Heart left ventricle (tissue), 16 donors: ENCODE results near the gene MED16. TPM values are rescaled to one million over a fixed set of nuclear protein-coding genes. Genes with fewer than 3 reads are reported as not detected.

Experiments
- ATAC-seq, 4 donors: fragments of 200-7000 bp; cut with Tn5 transposase; one replicate each; pipeline ENCODE4 v1.9.1; 2020 to 2022; ENCODE audit warnings: moderate library complexity in 4 of 4, mild to moderate bottlenecking in 3 of 4, moderate number of reproducible peaks in 1 of 4
- DNase-seq, 5 donors: peaks; one replicate each; pipeline ENCODE4 v3.0.0-alpha.2; 2020
- H3K27ac ChIP-seq, 12 donors: fragments of 200-600 bp; sonication (generic) in 4 of 12; one replicate each; pipeline versions ENCODE4 v1.5.0 to v1.8.0; 2016 to 2022; ENCODE audit warnings: mild to moderate bottlenecking in 2 of 12
- H3K27me3 ChIP-seq, 9 donors: fragments of 200-600 bp; sonication (generic) in 2 of 9; one replicate each; pipeline versions ENCODE4 v1.5.1 to v1.8.0; 2016 to 2022; ENCODE audit warnings: mild to moderate bottlenecking in 3 of 9
- H3K36me3 ChIP-seq, 9 donors: fragments of 200-600 bp; sonication (generic) in 2 of 9; one replicate each; pipeline versions ENCODE4 v1.5.0 to v1.8.0; 2018 to 2022; ENCODE audit warnings: mild to moderate bottlenecking in 2 of 9
- H3K4me1 ChIP-seq, 12 donors: fragments of 200-600 bp; sonication (generic) in 4 of 12; one replicate each; pipeline versions ENCODE4 v1.5.0 to v1.8.0; 2016 to 2022; ENCODE audit warnings: mild to moderate bottlenecking in 3 of 12
- H3K4me3 ChIP-seq, 12 donors: fragments of 200-600 bp; sonication (generic) in 4 of 12; one replicate each; pipeline versions ENCODE4 v1.5.0 to v1.8.0; 2017 to 2022; ENCODE audit warnings: mild to moderate bottlenecking in 9 of 12, moderate library complexity in 4 of 12
- H3K9me3 ChIP-seq, 12 donors: fragments of 200-600 bp; sonication (generic) in 4 of 12; one replicate each; pipeline versions ENCODE4 v1.5.0 to v1.8.0; 2016 to 2022; ENCODE audit warnings: mild to moderate bottlenecking in 1 of 12
- CTCF ChIP-seq, 12 donors: fragments of 200-600 bp; sonication (generic) in 4 of 12; IDR thresholded peaks; one replicate each; pipeline versions ENCODE4 v1.5.0 to v1.8.0; 2018 to 2022; ENCODE audit warnings: antibody characterized with exemption in 12 of 12, mild to moderate bottlenecking in 5 of 12
- POLR2A ChIP-seq, 2 donors: fragments of 450-650 bp; IDR thresholded peaks; one replicate each; pipeline ENCODE4 v1.6.1; 2017; ENCODE audit warnings: antibody characterized with exemption in 2 of 2, mild to moderate bottlenecking in 2 of 2, moderate library complexity in 2 of 2
- WGBS, 4 donors: extraction: QIAGEN DNeasy Blood & Tissue Kit in 2 of 4; methylation state at CpG; one replicate each; pipeline versions ENCODE4 v1.1.5 to v1.1.7; 2013 to 2018; 5-methylcytosine and 5-hydroxymethylcytosine counted together
- intact Hi-C, 10 donors: fragments of 100-400 bp; cut with DNase I; formaldehyde crosslinking; loops; one replicate each; pipeline versions ENCODE4 v1.11.1 to v1.14.2; 2022
- polyA plus RNA-seq, 2 donors: library from polyadenylated mRNA; stranded (reverse); fragments of 200-250 nt; gene quantifications; one replicate each; pipeline ENCODE4 v1.2.3, GENCODE V29; 2013
- total RNA-seq, 9 donors: library from RNA; depleted of rRNA in 2 of 9; stranded (reverse); fragments of >200 nt in 2 of 9; fragmentation: NEBNext Ultra II Directional in 3 of 9; extraction: Animal tissue kit (Norgen Biotek cat#: 25700) in 3 of 9; gene quantifications; one replicate each; pipeline versions ENCODE4 v1.1.0 to v1.2.4, GENCODE V29; 2016 to 2023
- donor health status: ischemic (EF 13 %, LVEDD 7.1; RV severe dilation, severe dysfunction).
- donor health status: healthy with polysubstance abuse.
- donor health status: DM: no; HTN: yes; CAD: no.
- donor health status: DM: no; HTN: no; CAD: no.
- donor health status: ischemic (EF 25% LVEDD 6.9; RV normal size, moderate dysfunction).
- donor health status: ischemic (EF 25% LVEDD 5.7; RV mildly dilated, moderate dysfunction).
- donor health status: healthy.
- donor health status: DM: yes; HTN: yes; CAD: no.
- donor health status: ischemic (EF 35%, LVEDD 5.7; RV mildly dilated, moderate dysfunction).
- donor health status: nonischemic (EF 11% LVEDD 7.7; RV severe dilation, severe dysfunction).
- donor health status: DM: yes; HTN: yes; CAD: no.
- donor health status: PGD.
- donor health status: ischemic (EF 29% LVEDD 5.4; RV normal size, mild dysfunction).
- donor health status: nonischemic (EF 23%, LVEDD 6.1; RV moderate dilation, normal function).

The MED16 gene
- total and polyA plus RNA-seq, 11 donors, result 17.5 to 41.9 (median 26.2) TPM

- no peak overlapping the region for H3K4me3 ChIP-seq
- H3K27ac ChIP-seq, result peak overlapping the region in 8 of 12 donors; percentile 19 to 85 (median 68)
- H3K9me3 ChIP-seq, result no peaks in the 10 kb centered on the region
- H3K4me1 ChIP-seq, result peaks cover 0 to 31% (median 11%) of the 10 kb centered on the region in 12 donors
- no peak for DNase-seq
- H3K27me3 ChIP-seq, result no peaks in the 10 kb centered on the region
- H3K36me3 ChIP-seq, result peaks cover 0 to 39% (median 18%) of the 10 kb centered on the region in 9 donors
- no peak for TF ChIP-seq CTCF (IDR thresholded peaks at IDR 0.05)
- no peak for TF ChIP-seq POLR2A (IDR thresholded peaks at IDR 0.05)
- no peak for ATAC-seq
- WGBS, 4 donors, result 91 to 94% (median 93%) methylated on average over 28 to 34 of the region's 34 CpGs
- intact Hi-C loops, result loop anchor here in 5 of 10 donors (5.0 to 10.0 kb wide), 4 partner anchors 49 to 116 kb away; partner anchors contain the start of genes KISS1R (in 3 of the 5) and WDR18 (in 2 of the 5)
Observed at GRCh38 chr19:868458-869244, 24.3 kb downstream of the MED16 start.

- H3K36me3 ChIP-seq, result peaks cover 0 to 36% (median 14%) of the 10 kb centered on the region in 9 donors
- H3K9me3 ChIP-seq, result no peaks in the 10 kb centered on the region
- WGBS, 4 donors, result 94 to 96% (median 94%) methylated on average over 31 to 39 of the region's 39 CpGs
- ATAC-seq (no peak), DNase-seq (no peak)
- intact Hi-C loops, result loop anchor here in 5 of 10 donors (5.0 to 10.0 kb wide), 4 partner anchors 49 to 117 kb away; partner anchors contain the start of genes KISS1R (in 3 of the 5) and WDR18 (in 2 of the 5)
- peak overlapping the region in 1 of 12 donors; percentile 85 for H3K27ac ChIP-seq
- peaks cover 0 to 5% (median 0%) of the 10 kb centered on the region in 9 donors for H3K27me3 ChIP-seq
- peaks cover 0 to 31% (median 12%) of the 10 kb centered on the region in 12 donors for H3K4me1 ChIP-seq
- no peak overlapping the region for H3K4me3 ChIP-seq
- TF ChIP-seq CTCF (IDR thresholded peaks at IDR 0.05), result no peak
- no peak for TF ChIP-seq POLR2A (IDR thresholded peaks at IDR 0.05)
Observed at GRCh38 chr19:867855-868457, 25.0 kb downstream of the MED16 start.

GRCh38 chr19:867301-867793 is 25.6 kb downstream of the MED16 start:
- intact Hi-C loops, result loop anchor here in 5 of 10 donors (5.0 to 10.0 kb wide), 4 partner anchors 50 to 117 kb away; partner anchors contain the start of genes KISS1R (in 3 of the 5) and WDR18 (in 2 of the 5)
- no peak for TF ChIP-seq POLR2A (IDR thresholded peaks at IDR 0.05)
- DNase-seq (no peak), ATAC-seq (peak in 1 of 4 donors; percentile 1)
- Histone ChIP-seq H3K27me3 (peaks cover 0 to 9% (median 0%) of the 10 kb centered on the region in 9 donors), H3K27ac (peak overlapping the region in 1 of 12 donors; percentile 2), H3K36me3 (peaks cover 0 to 36% (median 14%) of the 10 kb centered on the region in 9 donors), H3K4me3 (no peak overlapping the region), H3K9me3 (no peaks in the 10 kb centered on the region), H3K4me1 (peaks cover 0 to 28% (median 12%) of the 10 kb centered on the region in 12 donors)
- WGBS, 4 donors, result 68 to 77% (median 73%) methylated on average over 10 to 16 of the region's 16 CpGs

GRCh38 chr19:866769-867300 is 26.2 kb downstream of the MED16 start:
- WGBS, 4 donors, result 83 to 87% (median 85%) methylated on average over 28 to 38 of the region's 38 CpGs
- peaks cover 0 to 14% (median 0%) of the 10 kb centered on the region in 9 donors for H3K27me3 ChIP-seq
- ATAC-seq (no peak), DNase-seq (no peak)
- H3K4me1 ChIP-seq, result peaks cover 0 to 27% (median 12%) of the 10 kb centered on the region in 12 donors
- intact Hi-C loops, result loop anchor here in 5 of 10 donors (5.0 to 10.0 kb wide), 4 partner anchors 50 to 118 kb away; partner anchors contain the start of genes KISS1R (in 3 of the 5) and WDR18 (in 2 of the 5)
- no peak for TF ChIP-seq POLR2A (IDR thresholded peaks at IDR 0.05)
- no peak for TF ChIP-seq CTCF (IDR thresholded peaks at IDR 0.05)
- H3K9me3 ChIP-seq, result no peaks in the 10 kb centered on the region
- H3K36me3 ChIP-seq, result peaks cover 0 to 36% (median 14%) of the 10 kb centered on the region in 9 donors
- H3K27ac ChIP-seq, result peak overlapping the region in 1 of 12 donors; percentile 2
- H3K4me3 ChIP-seq, result no peak overlapping the region
